ENCODE data around the gene PSME3IP1. TPM values are rescaled to one million over a fixed set of nuclear protein-coding genes. Genes with fewer than 3 reads are reported as not detected.

The PSME3IP1 gene
- total and polyA plus RNA-seq, 9 donors = 38.0 to 147 (median 59.3) TPM

GRCh38 chr16:57163842-57164241 lies 22.0 kb downstream of the PSME3IP1 start:
- intact Hi-C loops (cut with DNase I) = no loop called here
- Histone ChIP-seq H3K4me3 (no peak overlapping the region), H3K27ac (no peak overlapping the region), H3K36me3 (no peaks in the 10 kb centered on the region), H3K9me3 (no peaks in the 10 kb centered on the region), H3K4me1 (ENCODE audit: insufficient read depth) (no peaks in the 10 kb centered on the region), H3K27me3 (no peaks in the 10 kb centered on the region)
- TF ChIP-seq EP300 (IDR thresholded peaks at IDR 0.05) = no peak
- no peak for TF ChIP-seq CTCF (IDR thresholded peaks at IDR 0.05)
- TF ChIP-seq POLR2A (IDR thresholded peaks at IDR 0.05) = no peak
- no peak for DNase-seq
- WGBS, 3 donors = 73 to 75% (median 74%) methylated on average over 1 of the region's 1 CpG

GRCh38 chr16:57159447-57159846 lies 26.4 kb downstream of the PSME3IP1 start:
- H3K27me3 ChIP-seq = no peaks in the 10 kb centered on the region
- DNase-seq = no peak
- no peaks in the 10 kb centered on the region for H3K36me3 ChIP-seq
- H3K9me3 ChIP-seq = no peaks in the 10 kb centered on the region
- H3K4me1 ChIP-seq (ENCODE audit: insufficient read depth) = no peaks in the 10 kb centered on the region
- TF ChIP-seq CTCF (IDR thresholded peaks at IDR 0.05) = no peak
- TF ChIP-seq POLR2A (IDR thresholded peaks at IDR 0.05) = no peak
- no peak for TF ChIP-seq EP300 (IDR thresholded peaks at IDR 0.05)
- WGBS, 3 donors = 88 to 89% (median 88%) methylated on average over 4 of the region's 4 CpGs
- H3K4me3 ChIP-seq = no peak overlapping the region
- intact Hi-C loops (cut with DNase I) = no loop called here
- no peak overlapping the region for H3K27ac ChIP-seq

GRCh38 chr16:57157533-57157932 lies 28.3 kb downstream of the PSME3IP1 start:
- WGBS, 3 donors = 98% methylated on average over 1 of the region's 1 CpG
- no peaks in the 10 kb centered on the region for H3K36me3 ChIP-seq
- intact Hi-C loops (cut with DNase I) = no loop called here
- H3K27me3 ChIP-seq = no peaks in the 10 kb centered on the region
- no peak overlapping the region for H3K27ac ChIP-seq
- no peak overlapping the region for H3K4me3 ChIP-seq
- DNase-seq = no peak
- no peaks in the 10 kb centered on the region for H3K4me1 ChIP-seq (ENCODE audit: insufficient read depth)
- no peaks in the 10 kb centered on the region for H3K9me3 ChIP-seq
- TF ChIP-seq CTCF (IDR thresholded peaks at IDR 0.05) (no peak), POLR2A (IDR thresholded peaks at IDR 0.05) (no peak), EP300 (IDR thresholded peaks at IDR 0.05) (no peak)

GRCh38 chr16:57156351-57156703 lies 29.5 kb downstream of the PSME3IP1 start:
- no peaks in the 10 kb centered on the region for H3K36me3 ChIP-seq

More at GRCh38 chr16:57156351-57156703, 29.5 kb downstream of the PSME3IP1 start:
- Histone ChIP-seq H3K27ac (no peak overlapping the region), H3K9me3 (no peaks in the 10 kb centered on the region), H3K4me3 (no peak overlapping the region), H3K27me3 (no peaks in the 10 kb centered on the region), H3K4me1 (ENCODE audit: insufficient read depth) (no peaks in the 10 kb centered on the region)
- 30 to 62% (median 46%) methylated on average over 4 of the region's 4 CpGs for WGBS, 3 donors
- TF ChIP-seq CTCF (IDR thresholded peaks at IDR 0.05) = no peak
- no peak for TF ChIP-seq EP300 (IDR thresholded peaks at IDR 0.05)
- no peak for TF ChIP-seq POLR2A (IDR thresholded peaks at IDR 0.05)
- no peak for DNase-seq
- intact Hi-C loops (cut with DNase I) = no loop called here
